Testis (tissue), 2 donors: ENCODE results near the gene HYDIN.

Experiments used
- POLR2A ChIP-seq: fragments of 450-650 bp; IDR thresholded peaks from one replicate; pipeline ENCODE4 v1.6.1; 2017; ENCODE audit warnings: antibody characterized with exemption, mild to moderate bottlenecking, moderate library complexity
- TF ChIP-seq, protein P1 (sequence below), 3 experiments: fragments of 450-650 bp in 2 of 3; fragments of 200-600 bp in 1 of 3; sonication (generic) in 1 of 3; IDR thresholded peaks; one replicate each; pipeline ENCODE4 v1.5.1; 2016 to 2019; ENCODE audit warnings: antibody characterized with exemption in 3 of 3, mild to moderate bottlenecking in 2 of 3, moderate library complexity in 1 of 3

DNA sequence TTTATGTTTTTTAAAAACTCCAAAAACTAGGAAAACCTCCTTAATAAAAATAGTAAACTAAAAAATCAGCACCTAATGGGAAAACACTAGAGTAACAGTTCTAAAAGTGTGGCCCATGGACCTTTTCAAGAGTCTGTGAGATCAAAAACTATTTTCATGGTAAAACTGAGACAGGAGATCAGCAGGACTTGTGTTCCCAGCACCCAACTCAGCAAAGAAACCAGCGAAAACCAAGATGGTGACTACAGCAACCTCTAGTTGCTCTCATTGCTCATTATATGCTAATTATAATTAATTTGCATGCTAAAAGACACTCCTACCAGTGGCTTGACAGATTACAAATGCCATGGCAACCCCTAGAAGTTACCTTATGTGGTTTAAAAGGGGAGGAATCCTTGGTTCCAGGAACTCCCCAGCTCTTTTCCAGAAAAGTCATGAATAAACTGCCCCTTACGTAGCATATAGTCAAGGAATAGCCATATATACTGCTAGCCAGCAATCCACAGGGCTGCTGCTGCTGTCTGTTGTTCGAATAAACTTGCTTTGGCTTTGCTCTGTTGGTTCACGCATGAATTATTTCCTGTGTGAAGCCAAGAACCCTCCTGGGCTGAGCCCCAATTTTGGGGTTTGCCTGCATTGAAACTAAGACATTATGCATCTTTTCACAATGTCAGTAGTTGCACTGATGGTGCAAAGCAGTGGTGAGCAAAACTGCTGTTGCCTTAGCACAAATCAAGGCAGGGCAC, 46.2 kb upstream of the HYDIN start:
- TF ChIP-seq, protein P1, sequence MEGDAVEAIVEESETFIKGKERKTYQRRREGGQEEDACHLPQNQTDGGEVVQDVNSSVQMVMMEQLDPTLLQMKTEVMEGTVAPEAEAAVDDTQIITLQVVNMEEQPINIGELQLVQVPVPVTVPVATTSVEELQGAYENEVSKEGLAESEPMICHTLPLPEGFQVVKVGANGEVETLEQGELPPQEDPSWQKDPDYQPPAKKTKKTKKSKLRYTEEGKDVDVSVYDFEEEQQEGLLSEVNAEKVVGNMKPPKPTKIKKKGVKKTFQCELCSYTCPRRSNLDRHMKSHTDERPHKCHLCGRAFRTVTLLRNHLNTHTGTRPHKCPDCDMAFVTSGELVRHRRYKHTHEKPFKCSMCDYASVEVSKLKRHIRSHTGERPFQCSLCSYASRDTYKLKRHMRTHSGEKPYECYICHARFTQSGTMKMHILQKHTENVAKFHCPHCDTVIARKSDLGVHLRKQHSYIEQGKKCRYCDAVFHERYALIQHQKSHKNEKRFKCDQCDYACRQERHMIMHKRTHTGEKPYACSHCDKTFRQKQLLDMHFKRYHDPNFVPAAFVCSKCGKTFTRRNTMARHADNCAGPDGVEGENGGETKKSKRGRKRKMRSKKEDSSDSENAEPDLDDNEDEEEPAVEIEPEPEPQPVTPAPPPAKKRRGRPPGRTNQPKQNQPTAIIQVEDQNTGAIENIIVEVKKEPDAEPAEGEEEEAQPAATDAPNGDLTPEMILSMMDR (IDR thresholded peaks at IDR 0.05): no peak
- no peak for TF ChIP-seq POLR2A
